ENCODE results near the gene XIST. TPM values are rescaled to one million over a fixed set of nuclear protein-coding genes. Genes with fewer than 3 reads are reported as not detected.

Gene XIST
- total and polyA plus RNA-seq, 9 of the 15 experiments (the other 6 are each of a cell fraction or from before 2014, with no cell fraction given) = 22.4 to 160 (median 55.5) TPM

DNA sequence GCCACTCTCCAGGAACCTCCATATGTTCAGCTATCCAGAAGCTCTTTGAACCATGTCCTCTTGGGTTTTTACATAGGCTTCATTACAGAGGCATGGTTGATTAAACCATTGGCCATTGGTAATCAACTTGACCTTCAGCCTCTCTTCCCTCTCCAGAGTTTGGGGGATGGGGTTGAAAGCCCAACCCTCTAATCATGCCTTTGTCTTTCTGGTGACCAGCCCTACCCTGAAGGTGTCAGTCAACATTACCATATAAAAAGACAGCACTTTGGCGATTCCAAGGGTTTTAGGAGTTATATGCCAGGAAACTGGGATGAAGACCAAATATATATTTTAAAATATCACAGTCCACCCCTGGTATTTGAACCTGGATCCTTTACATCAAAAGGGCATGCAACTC, 67.0 kb downstream of the XIST start:
- 0% methylated on average over 1 of the region's 1 CpG for WGBS (ENCODE audit: insufficient coverage, low coverage, missing lambda C conversion rate)
- Histone ChIP-seq H3K9ac (ENCODE audit: insufficient read depth in 1 of 2, low read depth in 2 of 2, low read length in 2 of 2) (no peak overlapping the region), H3K4me2 (ENCODE audit: insufficient read depth, low read length) (no peak overlapping the region), H3K27me3 (ENCODE audit: control insufficient read depth in 2 of 2, insufficient read depth in 2 of 2, low read length in 2 of 2) (no peaks in the 10 kb centered on the region), H3K4me3 (no peak overlapping the region), H3K27ac (ENCODE audit: extremely low read depth, low read depth, low read length) (no peak overlapping the region), H3K9me1 (ENCODE audit: control insufficient read depth, insufficient read depth, low read length) (no peaks in the 10 kb centered on the region), H3K9me3 (replicated peaks; ENCODE audit: control insufficient read depth, insufficient read depth, low read depth, low read length) (no peaks in the 10 kb centered on the region), H3K4me1 (replicated peaks in 1 of 2; ENCODE audit: control insufficient read depth in 2 of 2, insufficient read depth in 2 of 2, low read length in 2 of 2) (no peaks in the 10 kb centered on the region), H3K36me3 (ENCODE audit: control insufficient read depth, insufficient read depth, low read length) (no peaks in the 10 kb centered on the region), H3K79me2 (ENCODE audit: control insufficient read depth, insufficient read depth, low read length) (no peaks in the 10 kb centered on the region), H4K20me1 (replicated peaks; ENCODE audit: control insufficient read depth, insufficient read depth, low read length) (no peaks in the 10 kb centered on the region), H2AFZ (ENCODE audit: low read depth, low read length) (no peak overlapping the region)
- ATAC-seq (no peak), FAIRE-seq (no peak), DNase-seq (ENCODE audit: extremely low read depth in 1 of 4, low spot score in 3 of 4) (no peak)
- TF ChIP-seq, protein P1, sequence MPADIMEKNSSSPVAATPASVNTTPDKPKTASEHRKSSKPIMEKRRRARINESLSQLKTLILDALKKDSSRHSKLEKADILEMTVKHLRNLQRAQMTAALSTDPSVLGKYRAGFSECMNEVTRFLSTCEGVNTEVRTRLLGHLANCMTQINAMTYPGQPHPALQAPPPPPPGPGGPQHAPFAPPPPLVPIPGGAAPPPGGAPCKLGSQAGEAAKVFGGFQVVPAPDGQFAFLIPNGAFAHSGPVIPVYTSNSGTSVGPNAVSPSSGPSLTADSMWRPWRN (IDR thresholded peaks at IDR 0.05; ENCODE audit: low read depth) = no peak
- TF ChIP-seq RB1 (IDR thresholded peaks at IDR 0.05; ENCODE audit: low read depth) (no peak), STAT5A (IDR thresholded peaks at IDR 0.05; ENCODE audit: borderline replicate concordance, low read length) (no peak), NFATC3 (IDR thresholded peaks at IDR 0.05) (no peak), PHF21A (IDR thresholded peaks at IDR 0.05; ENCODE audit: borderline replicate concordance, low read depth) (no peak), ZNF282 (CRISPR knock-in tag; IDR thresholded peaks at IDR 0.05) (no peak), EHMT2 (IDR thresholded peaks at IDR 0.05) (no peak)
- TF ChIP-seq, protein P2, sequence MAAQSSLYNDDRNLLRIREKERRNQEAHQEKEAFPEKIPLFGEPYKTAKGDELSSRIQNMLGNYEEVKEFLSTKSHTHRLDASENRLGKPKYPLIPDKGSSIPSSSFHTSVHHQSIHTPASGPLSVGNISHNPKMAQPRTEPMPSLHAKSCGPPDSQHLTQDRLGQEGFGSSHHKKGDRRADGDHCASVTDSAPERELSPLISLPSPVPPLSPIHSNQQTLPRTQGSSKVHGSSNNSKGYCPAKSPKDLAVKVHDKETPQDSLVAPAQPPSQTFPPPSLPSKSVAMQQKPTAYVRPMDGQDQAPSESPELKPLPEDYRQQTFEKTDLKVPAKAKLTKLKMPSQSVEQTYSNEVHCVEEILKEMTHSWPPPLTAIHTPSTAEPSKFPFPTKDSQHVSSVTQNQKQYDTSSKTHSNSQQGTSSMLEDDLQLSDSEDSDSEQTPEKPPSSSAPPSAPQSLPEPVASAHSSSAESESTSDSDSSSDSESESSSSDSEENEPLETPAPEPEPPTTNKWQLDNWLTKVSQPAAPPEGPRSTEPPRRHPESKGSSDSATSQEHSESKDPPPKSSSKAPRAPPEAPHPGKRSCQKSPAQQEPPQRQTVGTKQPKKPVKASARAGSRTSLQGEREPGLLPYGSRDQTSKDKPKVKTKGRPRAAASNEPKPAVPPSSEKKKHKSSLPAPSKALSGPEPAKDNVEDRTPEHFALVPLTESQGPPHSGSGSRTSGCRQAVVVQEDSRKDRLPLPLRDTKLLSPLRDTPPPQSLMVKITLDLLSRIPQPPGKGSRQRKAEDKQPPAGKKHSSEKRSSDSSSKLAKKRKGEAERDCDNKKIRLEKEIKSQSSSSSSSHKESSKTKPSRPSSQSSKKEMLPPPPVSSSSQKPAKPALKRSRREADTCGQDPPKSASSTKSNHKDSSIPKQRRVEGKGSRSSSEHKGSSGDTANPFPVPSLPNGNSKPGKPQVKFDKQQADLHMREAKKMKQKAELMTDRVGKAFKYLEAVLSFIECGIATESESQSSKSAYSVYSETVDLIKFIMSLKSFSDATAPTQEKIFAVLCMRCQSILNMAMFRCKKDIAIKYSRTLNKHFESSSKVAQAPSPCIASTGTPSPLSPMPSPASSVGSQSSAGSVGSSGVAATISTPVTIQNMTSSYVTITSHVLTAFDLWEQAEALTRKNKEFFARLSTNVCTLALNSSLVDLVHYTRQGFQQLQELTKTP (IDR thresholded peaks at IDR 0.05; ENCODE audit: low read depth in 1 of 2, partially characterized antibody in 2 of 2) = no peak
- intact Hi-C loops (cut with micrococcal nuclease) = no loop called here
- in situ Hi-C loops (cut with MboI) = no loop called here
- POLR2A ChIA-PET = no interaction called here
- BruUV-seq (replicated peaks) = no TSS peak
- CTCF ChIA-PET (ENCODE audit: low intra/inter-chr PET ratio) = no interaction called here

Small RNA genes lying within 50 kb of the gene (small RNA-seq; reads per million reads assigned to genes)
- not detected for gene RF01880

Data from K562 (cell line).